GM12892 (cell line): Measurements from ENCODE around the gene MACROD2.

Experiments used
- DNase-seq: peaks from one replicate; pipeline ENCODE4 v3.0.0; 2011; ENCODE audit not compliant: insufficient read length
- FAIRE-seq: peaks from 2 replicates; lab custom pipeline; 2011; peaks lifted over from hg19 to GRCh38; lab: Jason Lieb, UNC
- POLR2A ChIP-seq: IDR thresholded peaks from 2 replicates; pipeline ENCODE4 v1.6.1; 2011; ENCODE audit warnings: low read depth, low read length, control low read depth
- POLR2AphosphoS5 ChIP-seq: IDR thresholded peaks from 2 replicates; pipeline ENCODE4 v1.6.1; 2011; ENCODE audit warnings: low read depth, low read length, control low read depth
- TAF1 ChIP-seq: IDR thresholded peaks from 2 replicates; pipeline ENCODE4 v1.6.1; 2011; ENCODE audit warnings: low read depth, mild to moderate bottlenecking, control low read depth, low read length, borderline replicate concordance

MACROD2 gene

GRCh38 chr20:15596220-15596890, 1601.0 kb downstream of the MACROD2 start:
- DNase-seq (no peak), FAIRE-seq (no peak)
- no peak for TF ChIP-seq TAF1
- TF ChIP-seq POLR2A, result no peak
- no peak for TF ChIP-seq POLR2AphosphoS5

- no peak for TF ChIP-seq TAF1
- TF ChIP-seq POLR2AphosphoS5, result no peak
- TF ChIP-seq POLR2A, result no peak
Measured at GRCh38 chr20:15597306-15597705, 1602.0 kb downstream of the MACROD2 start.

GRCh38 chr20:15599961-15600360, 1604.6 kb downstream of the MACROD2 start:
- DNase-seq (no peak), FAIRE-seq (no peak)
- no peak for TF ChIP-seq POLR2AphosphoS5
- no peak for TF ChIP-seq TAF1
- TF ChIP-seq POLR2A, result no peak

More at GRCh38 chr20:15597306-15597705, 1602.0 kb downstream of the MACROD2 start:
- DNase-seq (no peak), FAIRE-seq (no peak)

- DNase-seq, result no peak
- no peak for FAIRE-seq
- TF ChIP-seq TAF1 (no peak), POLR2AphosphoS5 (no peak), POLR2A (no peak)
Measured at GRCh38 chr20:15600565-15600964, 1605.2 kb downstream of the MACROD2 start.

GRCh38 chr20:15603506-15603905, 1608.2 kb downstream of the MACROD2 start:
- FAIRE-seq (no peak), DNase-seq (no peak)
- TF ChIP-seq POLR2A (no peak), POLR2AphosphoS5 (no peak), TAF1 (no peak)

GRCh38 chr20:15603978-15604805, 1608.9 kb downstream of the MACROD2 start:
- no peak for FAIRE-seq

GRCh38 chr20:15609921-15610320, 1614.6 kb downstream of the MACROD2 start:
- FAIRE-seq (no peak), DNase-seq (no peak)

More at GRCh38 chr20:15603978-15604805, 1608.9 kb downstream of the MACROD2 start:
- TF ChIP-seq TAF1 (no peak), POLR2AphosphoS5 (no peak), POLR2A (no peak)
- no peak for DNase-seq

GRCh38 chr20:15610787-15611186, 1615.5 kb downstream of the MACROD2 start:
- FAIRE-seq (no peak), DNase-seq (no peak)
- TF ChIP-seq POLR2AphosphoS5, result no peak
- TF ChIP-seq TAF1, result no peak
- no peak for TF ChIP-seq POLR2A

More at GRCh38 chr20:15609921-15610320, 1614.6 kb downstream of the MACROD2 start:
- TF ChIP-seq POLR2AphosphoS5, result no peak
- TF ChIP-seq POLR2A, result no peak
- TF ChIP-seq TAF1, result no peak

- TF ChIP-seq POLR2A, result no peak
- no peak for TF ChIP-seq POLR2AphosphoS5
- TF ChIP-seq TAF1, result no peak
- DNase-seq, result no peak
- no peak for FAIRE-seq
Measured at GRCh38 chr20:15611541-15611940, 1616.2 kb downstream of the MACROD2 start.

GRCh38 chr20:15612198-15612597, 1616.9 kb downstream of the MACROD2 start:
- FAIRE-seq (no peak), DNase-seq (no peak)
- no peak for TF ChIP-seq TAF1
- TF ChIP-seq POLR2AphosphoS5, result no peak
- TF ChIP-seq POLR2A, result no peak

- no peak for TF ChIP-seq POLR2A
- TF ChIP-seq TAF1, result no peak
- TF ChIP-seq POLR2AphosphoS5, result no peak
- FAIRE-seq (no peak), DNase-seq (no peak)
Measured at GRCh38 chr20:15612769-15613168, 1617.5 kb downstream of the MACROD2 start.

- DNase-seq (no peak), FAIRE-seq (no peak)
- TF ChIP-seq POLR2AphosphoS5 (no peak), POLR2A (no peak), TAF1 (no peak)
Measured at GRCh38 chr20:15613530-15613929, 1618.2 kb downstream of the MACROD2 start.
